Smooth muscle cell of the coronary artery (primary cell): ENCODE results near the gene GDF2. TPM values are rescaled to one million over a fixed set of nuclear protein-coding genes. Genes with fewer than 3 reads are reported as not detected.

ENCODE experiments used
- total RNA-seq: library from RNA; depleted of rRNA; stranded (reverse); fragments of >200 nt; gene quantifications from 2 replicates; pipeline ENCODE4 v1.2.3, GENCODE V29; 2014; ENCODE audit warnings: low replicate concordance

Gene GDF2
- total RNA-seq, result not detected in 2 replicates

DNA sequence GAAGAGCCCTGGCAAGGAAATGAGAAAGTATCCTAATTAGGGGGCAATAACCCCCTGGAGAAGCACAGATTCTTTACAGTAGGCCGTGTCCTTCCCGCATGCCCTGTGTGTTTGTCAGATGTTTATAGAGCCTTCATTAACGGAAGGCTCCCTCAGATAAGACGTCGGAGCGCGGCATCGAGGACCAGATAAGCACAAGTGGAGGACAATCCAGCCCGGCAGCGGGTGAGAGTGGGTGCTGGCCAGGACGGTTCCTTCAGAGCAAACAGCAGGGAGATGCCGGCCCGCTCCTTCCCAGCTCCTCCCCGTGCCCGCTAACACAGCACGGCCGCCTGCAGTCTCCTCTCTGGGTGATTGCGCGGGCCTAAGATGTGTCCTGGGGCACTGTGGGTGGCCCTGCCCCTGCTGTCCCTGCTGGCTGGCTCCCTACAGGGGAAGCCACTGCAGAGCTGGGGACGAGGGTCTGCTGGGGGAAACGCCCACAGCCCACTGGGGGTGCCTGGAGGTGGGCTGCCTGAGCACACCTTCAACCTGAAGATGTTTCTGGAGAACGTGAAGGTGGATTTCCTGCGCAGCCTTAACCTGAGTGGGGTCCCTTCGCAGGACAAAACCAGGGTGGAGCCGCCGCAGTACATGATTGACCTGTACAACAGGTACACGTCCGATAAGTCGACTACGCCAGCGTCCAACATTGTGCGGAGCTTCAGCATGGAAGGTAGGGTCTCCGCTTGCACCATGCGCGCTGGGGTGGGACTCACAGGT lies at the start of gene GDF2:
Gene GDF2 (plus strand): TSS at position 155 of the 762 bp plus-strand sequence. CDS start 215 bp downstream, at position 370.

DNA sequence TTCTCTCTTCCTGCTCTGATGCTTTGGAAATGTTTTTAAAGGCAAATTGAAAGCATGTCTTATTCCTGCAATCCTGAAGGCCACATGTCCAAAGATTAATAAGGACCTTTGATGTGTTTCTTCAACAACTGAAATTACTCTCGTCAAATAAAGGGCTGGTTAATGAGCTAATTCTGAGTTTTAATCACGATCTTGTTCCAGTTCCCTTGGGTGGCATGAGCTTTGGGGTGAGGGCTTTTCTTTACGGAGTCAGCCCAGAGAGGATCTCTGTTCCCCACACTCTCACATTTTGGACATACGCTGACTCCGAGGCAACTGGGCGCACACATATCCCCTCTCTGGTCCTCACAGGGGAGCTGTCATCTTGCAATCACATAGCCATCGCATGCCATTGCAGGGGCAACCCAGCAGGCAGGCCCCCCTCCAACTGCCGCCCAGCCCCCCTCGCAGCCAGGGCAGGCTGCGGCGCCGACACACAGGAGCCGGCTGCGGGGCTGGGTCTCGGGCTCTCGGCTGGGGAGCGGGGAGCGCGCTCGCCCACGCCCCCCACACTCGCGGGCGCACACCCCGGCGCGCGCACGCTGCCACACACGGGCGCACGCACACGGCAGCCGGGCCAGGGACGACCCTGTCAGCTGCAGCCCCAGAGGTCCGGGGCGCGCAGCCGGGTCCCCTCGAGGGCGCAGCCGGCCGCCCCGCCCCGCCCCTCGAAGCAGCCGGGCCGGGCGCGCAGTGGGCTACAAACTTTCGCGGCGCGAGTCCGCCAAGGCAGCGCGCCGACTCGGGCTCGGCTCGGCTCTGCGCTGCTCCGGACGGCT lies 22.4 kb upstream of the GDF2 start, which contains the start of gene GDF10:
Gene GDF10 (plus strand): TSS at position 587 of the 818 bp plus-strand sequence. CDS start 455 bp downstream, outside the sequence.

DNA sequence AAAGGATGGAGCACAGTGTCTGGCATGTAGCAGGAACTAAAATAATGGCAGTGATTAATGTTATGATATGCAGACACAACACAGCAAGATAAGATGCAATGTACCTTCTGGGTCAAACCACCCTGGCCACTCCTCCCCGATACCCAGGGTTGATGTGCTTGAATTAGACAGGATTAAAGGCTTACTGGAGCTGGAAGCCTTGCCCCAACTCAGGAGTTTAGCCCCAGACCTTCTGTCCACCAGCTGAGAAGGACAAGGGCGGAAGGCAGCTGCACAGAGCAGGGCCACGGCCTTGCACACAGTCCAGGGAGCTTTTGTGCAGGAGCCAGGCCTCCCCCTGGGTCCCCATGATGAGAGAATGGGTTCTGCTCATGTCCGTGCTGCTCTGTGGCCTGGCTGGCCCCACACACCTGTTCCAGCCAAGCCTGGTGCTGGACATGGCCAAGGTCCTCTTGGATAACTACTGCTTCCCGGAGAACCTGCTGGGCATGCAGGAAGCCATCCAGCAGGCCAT lies 25.9 kb downstream of the GDF2 start, which contains the start of gene RBP3:
Gene RBP3 (plus strand): TSS at position 226 of the 514 bp plus-strand sequence. CDS start 122 bp downstream, at position 348.

Other genes with a start within 250 kb of the GDF2 start
- 1.1 TPM in 1 of 2 replicates, not detected in the other for gene GDF10, start 22.3 kb upstream of the GDF2 start, total RNA-seq
- under 0.01 TPM in 1 of 2 replicates, not detected in the other for gene RBP3, start 25.9 kb downstream of the GDF2 start, total RNA-seq
- gene ZNF488, start 61.8 kb downstream of the GDF2 start, total RNA-seq, result 0.23 TPM in 1 of 2 replicates, not detected in the other
- under 0.01 and 0.68 TPM in 2 replicates for gene ANXA8, start 161.7 kb downstream of the GDF2 start, total RNA-seq
- not detected in 2 replicates for gene FAM25G, start 169.2 kb downstream of the GDF2 start, total RNA-seq
- gene AGAP9, start 201.2 kb downstream of the GDF2 start, total RNA-seq, result 1.4 and 2.3 TPM in 2 replicates